ENCODE measurements around the gene GPC6.

Gene GPC6

GRCh38 chr13:94199135-94199534, 972.5 kb downstream of the GPC6 start:
- no peak overlapping the region for H3K9ac ChIP-seq
- H3K27me3 ChIP-seq (ENCODE audit: insufficient read depth, low read depth): no peaks in the 10 kb centered on the region
- H3K4me3 ChIP-seq (IDR thresholded peaks at IDR 0.05; ENCODE audit: insufficient read depth, low read depth, low read length): no peak overlapping the region
- H2AFZ ChIP-seq (ENCODE audit: low read depth): no peak overlapping the region
- no peaks in the 10 kb centered on the region for H3K36me3 ChIP-seq (ENCODE audit: insufficient read depth)
- H3K27ac ChIP-seq: no peak overlapping the region
- no peak for TF ChIP-seq CTCF (conservative IDR thresholded peaks at IDR 0.05; ENCODE audit: low read depth, low read length)
- H3K4me2 ChIP-seq: no peak overlapping the region
- no peaks in the 10 kb centered on the region for H3K79me2 ChIP-seq (ENCODE audit: insufficient read depth, low read depth)
- no peaks in the 10 kb centered on the region for H4K20me1 ChIP-seq (ENCODE audit: insufficient read depth)
- H3K4me1 ChIP-seq (ENCODE audit: low read depth, poor library complexity, severe bottlenecking): no peaks in the 10 kb centered on the region

- H3K27ac ChIP-seq: no peak overlapping the region
- no peaks in the 10 kb centered on the region for H4K20me1 ChIP-seq (ENCODE audit: insufficient read depth)
- no peak overlapping the region for H3K9ac ChIP-seq
- no peaks in the 10 kb centered on the region for H3K4me1 ChIP-seq (ENCODE audit: low read depth, poor library complexity, severe bottlenecking)
- no peak for TF ChIP-seq CTCF (conservative IDR thresholded peaks at IDR 0.05; ENCODE audit: low read depth, low read length)
- H3K4me3 ChIP-seq (IDR thresholded peaks at IDR 0.05; ENCODE audit: insufficient read depth, low read depth, low read length): no peak overlapping the region
- no peaks in the 10 kb centered on the region for H3K36me3 ChIP-seq (ENCODE audit: insufficient read depth)
- no peak overlapping the region for H2AFZ ChIP-seq (ENCODE audit: low read depth)
- H3K27me3 ChIP-seq (ENCODE audit: insufficient read depth, low read depth): no peaks in the 10 kb centered on the region
- no peak overlapping the region for H3K4me2 ChIP-seq
- H3K79me2 ChIP-seq (ENCODE audit: insufficient read depth, low read depth): no peaks in the 10 kb centered on the region
Observed at GRCh38 chr13:94201022-94201421, 974.4 kb downstream of the GPC6 start.

- H3K27me3 ChIP-seq (ENCODE audit: insufficient read depth, low read depth): no peaks in the 10 kb centered on the region
- H3K4me1 ChIP-seq (ENCODE audit: low read depth, poor library complexity, severe bottlenecking): no peaks in the 10 kb centered on the region
- H3K36me3 ChIP-seq (ENCODE audit: insufficient read depth): no peaks in the 10 kb centered on the region
- TF ChIP-seq CTCF (conservative IDR thresholded peaks at IDR 0.05; ENCODE audit: low read depth, low read length): no peak
- H3K27ac ChIP-seq: no peak overlapping the region
- no peaks in the 10 kb centered on the region for H4K20me1 ChIP-seq (ENCODE audit: insufficient read depth)
- H3K79me2 ChIP-seq (ENCODE audit: insufficient read depth, low read depth): no peaks in the 10 kb centered on the region
- no peak overlapping the region for H3K4me2 ChIP-seq
- no peak overlapping the region for H3K9ac ChIP-seq
- H2AFZ ChIP-seq (ENCODE audit: low read depth): no peak overlapping the region
- no peak overlapping the region for H3K4me3 ChIP-seq (IDR thresholded peaks at IDR 0.05; ENCODE audit: insufficient read depth, low read depth, low read length)
Observed at GRCh38 chr13:94204163-94204562, 977.6 kb downstream of the GPC6 start.

- H4K20me1 ChIP-seq (ENCODE audit: insufficient read depth): no peaks in the 10 kb centered on the region
- no peak overlapping the region for H3K4me2 ChIP-seq
- no peaks in the 10 kb centered on the region for H3K4me1 ChIP-seq (ENCODE audit: low read depth, poor library complexity, severe bottlenecking)
- TF ChIP-seq CTCF (conservative IDR thresholded peaks at IDR 0.05; ENCODE audit: low read depth, low read length): no peak
- H3K36me3 ChIP-seq (ENCODE audit: insufficient read depth): no peaks in the 10 kb centered on the region
- no peak overlapping the region for H3K9ac ChIP-seq
- H3K27me3 ChIP-seq (ENCODE audit: insufficient read depth, low read depth): no peaks in the 10 kb centered on the region
- no peaks in the 10 kb centered on the region for H3K79me2 ChIP-seq (ENCODE audit: insufficient read depth, low read depth)
- H2AFZ ChIP-seq (ENCODE audit: low read depth): no peak overlapping the region
- no peak overlapping the region for H3K4me3 ChIP-seq (IDR thresholded peaks at IDR 0.05; ENCODE audit: insufficient read depth, low read depth, low read length)
- H3K27ac ChIP-seq: no peak overlapping the region
Observed at GRCh38 chr13:94204946-94205345, 978.3 kb downstream of the GPC6 start.

GRCh38 chr13:94205896-94206295, 979.3 kb downstream of the GPC6 start:
- Histone ChIP-seq H3K4me3 (IDR thresholded peaks at IDR 0.05; ENCODE audit: insufficient read depth, low read depth, low read length) (no peak overlapping the region), H3K27me3 (ENCODE audit: insufficient read depth, low read depth) (no peaks in the 10 kb centered on the region), H3K4me2 (no peak overlapping the region), H3K36me3 (ENCODE audit: insufficient read depth) (no peaks in the 10 kb centered on the region), H3K4me1 (ENCODE audit: low read depth, poor library complexity, severe bottlenecking) (no peaks in the 10 kb centered on the region), H3K9ac (no peak overlapping the region), H4K20me1 (ENCODE audit: insufficient read depth) (no peaks in the 10 kb centered on the region), H3K79me2 (ENCODE audit: insufficient read depth, low read depth) (no peaks in the 10 kb centered on the region), H3K27ac (no peak overlapping the region), H2AFZ (ENCODE audit: low read depth) (no peak overlapping the region)
- no peak for TF ChIP-seq CTCF (conservative IDR thresholded peaks at IDR 0.05; ENCODE audit: low read depth, low read length)
